Measurements from ENCODE around the gene VN1R2.
"Not testable (repeated sequence)": the region's sequence is repeated elsewhere in the genome, so short reads cannot be mapped to it uniquely, and the experiment has no call there.

- not testable (repeated sequence) for TF ChIP-seq CTCF, POLR2A (IDR thresholded peaks at IDR 0.05)
These were observed 46.5 kb upstream of the VN1R2 start for GRCh38 chr19:53211554-53211953.

All from right lobe of liver (tissue), 4 donors.